ENCODE measurements around the gene SOX12. TPM values are rescaled to one million over a fixed set of nuclear protein-coding genes. Genes with fewer than 3 reads are reported as not detected.

The SOX12 gene
- total RNA-seq, 2 experiments from 2014 or later: 7.9 to 8.1 TPM

- ChIA-PET CTCF (interaction anchor here (1.4 to 3.1 kb wide), 3 partner anchors 26 to 33 kb away, joined by 3 to 15 read pairs (median 14); partner anchors contain the start of gene SOX12), POLR2A (interaction anchor here (0.8 to 2.9 kb wide), 4 partner anchors 25 to 31 kb away, joined by 3 to 19 read pairs (median 4); partner anchors contain the start of gene SOX12)
Measured at GRCh38 chr20:298776-299391, 26.5 kb upstream of the SOX12 start.

- POLR2A ChIA-PET: no interaction called here
- CTCF ChIA-PET: interaction anchor here (1.1 to 3.1 kb wide), 4 partner anchors 11 to 30 kb away, joined by 3 to 14 read pairs (median 4); no protein-coding TSS in a partner anchor
Measured at GRCh38 chr20:300345-300990, 24.9 kb upstream of the SOX12 start.

GRCh38 chr20:301886-302848 lies 23.2 kb upstream of the SOX12 start:
- POLR2A ChIA-PET: interaction anchor here (1.4 to 1.5 kb wide), 2 partner anchors 22 to 24 kb away, joined by 3 to 4 read pairs; no protein-coding TSS in a partner anchor

GRCh38 chr20:305745-306144 lies 19.6 kb upstream of the SOX12 start:
- ChIA-PET CTCF (no interaction called here), POLR2A (no interaction called here)

More at GRCh38 chr20:301886-302848, 23.2 kb upstream of the SOX12 start:
- CTCF ChIA-PET: interaction anchor here (1.5 to 1.6 kb wide), 2 partner anchors 10 to 22 kb away, joined by 3 to 4 read pairs; no protein-coding TSS in a partner anchor

GRCh38 chr20:308427-309038 lies 16.8 kb upstream of the SOX12 start:
- ChIA-PET CTCF (no interaction called here), POLR2A (no interaction called here)

- ChIA-PET POLR2A (no interaction called here), CTCF (interaction anchor here (0.8 kb wide), 1 partner anchor 19 kb away, joined by 4 read pairs; no protein-coding TSS in a partner anchor)
Measured at GRCh38 chr20:309306-309840, 16.0 kb upstream of the SOX12 start.

GRCh38 chr20:309841-310644 lies 15.3 kb upstream of the SOX12 start:
- ChIA-PET POLR2A (no interaction called here), CTCF (interaction anchor here (0.8 kb wide), 1 partner anchor 19 kb away, joined by 4 read pairs; no protein-coding TSS in a partner anchor)

- POLR2A ChIA-PET: no interaction called here
Measured at GRCh38 chr20:310645-311044, 14.7 kb upstream of the SOX12 start.

GRCh38 chr20:311609-312008 lies 13.7 kb upstream of the SOX12 start:
- CTCF ChIA-PET: interaction anchor here (1.4 kb wide), 1 partner anchor 11 kb away, joined by 4 read pairs; no protein-coding TSS in a partner anchor
- POLR2A ChIA-PET: no interaction called here

More at GRCh38 chr20:310645-311044, 14.7 kb upstream of the SOX12 start:
- CTCF ChIA-PET: no interaction called here

- ChIA-PET CTCF (interaction anchor here (1.4 kb wide), 1 partner anchor 11 kb away, joined by 4 read pairs; no protein-coding TSS in a partner anchor), POLR2A (interaction anchor here (0.6 kb wide), 1 partner anchor 14 kb away, joined by 4 read pairs; no protein-coding TSS in a partner anchor)
Measured at GRCh38 chr20:312067-312466, 13.3 kb upstream of the SOX12 start.

GRCh38 chr20:312866-313265 lies 12.5 kb upstream of the SOX12 start:
- ChIA-PET CTCF (no interaction called here), POLR2A (no interaction called here)

- CTCF ChIA-PET: no interaction called here
- POLR2A ChIA-PET: no interaction called here
Measured at GRCh38 chr20:313402-313801, 11.9 kb upstream of the SOX12 start.

- ChIA-PET CTCF (no interaction called here), POLR2A (no interaction called here)
Measured at GRCh38 chr20:313948-314347, 11.4 kb upstream of the SOX12 start.

- CTCF ChIA-PET: no interaction called here
- POLR2A ChIA-PET: no interaction called here
Measured at GRCh38 chr20:316316-317068, 8.9 kb upstream of the SOX12 start.

- ChIA-PET CTCF (interaction anchor here (0.7 to 2.5 kb wide), 7 partner anchors 22 to 219 kb away, joined by 3 to 15 read pairs (median 3); partner anchors contain the start of genes CSNK2A1 and ZCCHC3), POLR2A (interaction anchor here (0.9 to 2.9 kb wide), 4 partner anchors 22 to 57 kb away, joined by 3 to 19 read pairs (median 4); partner anchors contain the start of gene ZCCHC3)
Measured at GRCh38 chr20:324177-325044, 941 bp upstream of the SOX12 start.

GRCh38 chr20:325889-326644 lies 715 bp downstream of the SOX12 start:
- ChIA-PET CTCF (no interaction called here), POLR2A (interaction anchor here (0.7 to 1.3 kb wide), 3 partner anchors 23 to 31 kb away, joined by 3 to 4 read pairs (median 3); partner anchors contain the start of gene ZCCHC3)
